IMR-90 (cell line): ENCODE data around the gene ZNF423.

Source experiments
- CEBPB ChIP-seq: IDR thresholded peaks from 2 replicates; pipeline ENCODE4 v1.6.1; 2012; ENCODE audit warnings: low read depth, low read length, improper control_type of control experiment
- ELK1 ChIP-seq: fragments of 150-350 bp; IDR thresholded peaks from 2 replicates; pipeline ENCODE4 v1.6.1; 2016; ENCODE audit warnings: low read depth, mild to moderate bottlenecking, low read length, moderate library complexity, borderline replicate concordance
- POLR2A ChIP-seq: IDR thresholded peaks from 2 replicates; pipeline ENCODE4 v1.6.1; 2012; ENCODE audit warnings: mild to moderate bottlenecking, low read depth, low read length
- RFX5 ChIP-seq: IDR thresholded peaks from 2 replicates; pipeline ENCODE4 v1.8.0; 2012; ENCODE audit warnings: low read depth, mild to moderate bottlenecking, low read length, moderate library complexity
- SMC3 ChIP-seq: fragments of 150-350 bp; IDR thresholded peaks from 2 replicates; pipeline ENCODE4 v1.6.1; 2016; ENCODE audit warnings: low read depth, mild to moderate bottlenecking, antibody characterized with exemption, low read length, moderate library complexity
- TF ChIP-seq, protein P1 (sequence below): conservative IDR thresholded peaks from 2 replicates; pipeline ENCODE4 v1.5.1; 2012; ENCODE audit warnings: mild to moderate bottlenecking, low read depth, low read length, improper control_type of control experiment

DNA sequence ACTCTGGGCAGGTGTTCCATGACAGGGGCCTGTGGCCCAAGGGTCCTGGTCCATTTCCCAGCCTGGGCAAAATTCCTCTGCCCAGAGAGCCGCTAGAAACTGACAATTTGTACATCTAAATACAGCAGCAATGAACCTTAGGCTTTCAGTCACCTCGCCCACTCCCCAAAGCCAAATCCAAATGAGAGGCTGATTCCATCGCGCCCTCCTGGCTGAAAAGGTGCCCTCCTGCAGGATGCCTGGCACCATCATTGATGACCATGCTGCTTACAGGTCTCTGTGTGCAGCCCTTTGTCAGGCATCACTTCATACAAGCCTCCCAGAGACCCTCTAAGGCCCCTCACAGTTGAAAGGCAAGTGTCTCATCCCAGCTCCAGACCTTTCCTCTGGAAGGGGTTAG, 367.6 kb downstream of the ZNF423 start:
- no peak for TF ChIP-seq POLR2A
- TF ChIP-seq CEBPB = no peak
- TF ChIP-seq, protein P1, sequence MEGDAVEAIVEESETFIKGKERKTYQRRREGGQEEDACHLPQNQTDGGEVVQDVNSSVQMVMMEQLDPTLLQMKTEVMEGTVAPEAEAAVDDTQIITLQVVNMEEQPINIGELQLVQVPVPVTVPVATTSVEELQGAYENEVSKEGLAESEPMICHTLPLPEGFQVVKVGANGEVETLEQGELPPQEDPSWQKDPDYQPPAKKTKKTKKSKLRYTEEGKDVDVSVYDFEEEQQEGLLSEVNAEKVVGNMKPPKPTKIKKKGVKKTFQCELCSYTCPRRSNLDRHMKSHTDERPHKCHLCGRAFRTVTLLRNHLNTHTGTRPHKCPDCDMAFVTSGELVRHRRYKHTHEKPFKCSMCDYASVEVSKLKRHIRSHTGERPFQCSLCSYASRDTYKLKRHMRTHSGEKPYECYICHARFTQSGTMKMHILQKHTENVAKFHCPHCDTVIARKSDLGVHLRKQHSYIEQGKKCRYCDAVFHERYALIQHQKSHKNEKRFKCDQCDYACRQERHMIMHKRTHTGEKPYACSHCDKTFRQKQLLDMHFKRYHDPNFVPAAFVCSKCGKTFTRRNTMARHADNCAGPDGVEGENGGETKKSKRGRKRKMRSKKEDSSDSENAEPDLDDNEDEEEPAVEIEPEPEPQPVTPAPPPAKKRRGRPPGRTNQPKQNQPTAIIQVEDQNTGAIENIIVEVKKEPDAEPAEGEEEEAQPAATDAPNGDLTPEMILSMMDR = no peak
- TF ChIP-seq RFX5 = no peak
- no peak for TF ChIP-seq SMC3
- TF ChIP-seq ELK1 = no peak
